Endothelial cell (in vitro differentiated cells): Measurements from ENCODE around the gene RASD2. TPM values are rescaled to one million over a fixed set of nuclear protein-coding genes. Genes with fewer than 3 reads are reported as not detected.

Source experiments
- DNase-seq: peaks from one replicate; pipeline ENCODE4 v3.0.0; 2021; ENCODE audit warnings: low spot score
- H3K27ac Mint-ChIP-seq: one replicate; pipeline ENCODE4 v1.8.0; 2021; ENCODE audit warnings: mixed read lengths, inconsistent platforms; ENCODE audit not compliant: unreplicated experiment
- H3K27me3 Mint-ChIP-seq: one replicate; pipeline ENCODE4 v1.8.0; 2021; ENCODE audit warnings: mild to moderate bottlenecking, moderate library complexity, mixed read lengths, inconsistent platforms; ENCODE audit not compliant: unreplicated experiment
- H3K36me3 Mint-ChIP-seq: one replicate; pipeline ENCODE4 v1.8.0; 2021; ENCODE audit warnings: mild to moderate bottlenecking, low read depth, mixed read lengths, inconsistent platforms; ENCODE audit not compliant: unreplicated experiment
- H3K4me1 Mint-ChIP-seq: one replicate; pipeline ENCODE4 v1.8.0; 2021; ENCODE audit warnings: mild to moderate bottlenecking, mixed read lengths, inconsistent platforms; ENCODE audit not compliant: unreplicated experiment
- H3K4me3 Mint-ChIP-seq: one replicate; pipeline ENCODE4 v1.8.0; 2021; ENCODE audit warnings: mild to moderate bottlenecking, mixed read lengths, inconsistent platforms; ENCODE audit not compliant: unreplicated experiment
- H3K9me3 Mint-ChIP-seq: one replicate; pipeline ENCODE4 v1.8.0; 2021; ENCODE audit warnings: mixed read lengths, inconsistent platforms; ENCODE audit not compliant: unreplicated experiment
- CTCF ChIP-seq: fragments of 200-600 bp; sonication (generic); IDR thresholded peaks from one replicate; pipeline ENCODE4 v1.5.0; 2021; ENCODE audit warnings: antibody characterized with exemption; ENCODE audit not compliant: unreplicated experiment
- total RNA-seq: library from RNA; stranded (reverse); fragmentation: NEBNext Ultra II Directional; extraction: Animal tissue kit (Norgen Biotek cat#: 25700); gene quantifications from one replicate; pipeline ENCODE4 v1.2.1, GENCODE V29; 2021; ENCODE audit not compliant: unreplicated experiment

RASD2 gene
- total RNA-seq, 1 donor from 2014 or later: not detected

- peaks cover 4% of the 10 kb centered on the region for H3K4me1 Mint-ChIP-seq
- no peak overlapping the region for H3K4me3 Mint-ChIP-seq
- peak overlapping the region; percentile 9 for H3K27ac Mint-ChIP-seq
- DNase-seq: no peak
- TF ChIP-seq CTCF: no peak
- no peaks in the 10 kb centered on the region for H3K36me3 Mint-ChIP-seq
- peaks cover 7% of the 10 kb centered on the region for H3K27me3 Mint-ChIP-seq
- H3K9me3 Mint-ChIP-seq: no peaks in the 10 kb centered on the region
Measured at GRCh38 chr22:35541254-35541748, 670 bp downstream of the RASD2 start.

GRCh38 chr22:35542157-35542938, 1.7 kb downstream of the RASD2 start:
- no peak for DNase-seq
- H3K4me1 Mint-ChIP-seq: peaks cover 4% of the 10 kb centered on the region
- no peak overlapping the region for H3K4me3 Mint-ChIP-seq
- no peak for TF ChIP-seq CTCF
- no peak overlapping the region for H3K27ac Mint-ChIP-seq
- H3K9me3 Mint-ChIP-seq: no peaks in the 10 kb centered on the region
- H3K27me3 Mint-ChIP-seq: peaks cover 7% of the 10 kb centered on the region
- H3K36me3 Mint-ChIP-seq: no peaks in the 10 kb centered on the region

- TF ChIP-seq CTCF: no peak
- no peaks in the 10 kb centered on the region for H3K36me3 Mint-ChIP-seq
- no peak overlapping the region for H3K4me3 Mint-ChIP-seq
- H3K27me3 Mint-ChIP-seq: peaks cover 7% of the 10 kb centered on the region
- no peak for DNase-seq
- no peak overlapping the region for H3K27ac Mint-ChIP-seq
- peaks cover 4% of the 10 kb centered on the region for H3K4me1 Mint-ChIP-seq
- H3K9me3 Mint-ChIP-seq: no peaks in the 10 kb centered on the region
Measured at GRCh38 chr22:35542939-35543516, 2.4 kb downstream of the RASD2 start.

GRCh38 chr22:35543702-35544101, 3.1 kb downstream of the RASD2 start:
- no peak overlapping the region for H3K4me3 Mint-ChIP-seq
- DNase-seq: no peak
- no peak overlapping the region for H3K27ac Mint-ChIP-seq
- peaks cover 4% of the 10 kb centered on the region for H3K4me1 Mint-ChIP-seq
- no peaks in the 10 kb centered on the region for H3K9me3 Mint-ChIP-seq
- no peak for TF ChIP-seq CTCF
- peaks cover 7% of the 10 kb centered on the region for H3K27me3 Mint-ChIP-seq
- no peaks in the 10 kb centered on the region for H3K36me3 Mint-ChIP-seq

- no peak for TF ChIP-seq CTCF
- no peak overlapping the region for H3K4me3 Mint-ChIP-seq
- H3K9me3 Mint-ChIP-seq: no peaks in the 10 kb centered on the region
- H3K27me3 Mint-ChIP-seq: peaks cover 7% of the 10 kb centered on the region
- no peaks in the 10 kb centered on the region for H3K36me3 Mint-ChIP-seq
- no peak overlapping the region for H3K27ac Mint-ChIP-seq
- DNase-seq: no peak
- H3K4me1 Mint-ChIP-seq: peaks cover 4% of the 10 kb centered on the region
Measured at GRCh38 chr22:35544189-35544588, 3.6 kb downstream of the RASD2 start.
